Germinal center (tissue), 1 donor: ENCODE data around the gene VPS37C.
"Not testable (repeated sequence)": the region's sequence is repeated elsewhere in the genome, so short reads cannot be mapped to it uniquely, and the experiment has no call there.

Source experiments
- DNase-seq: peaks from one replicate; pipeline ENCODE4 v3.0.0; 2012; ENCODE audit warnings: mixed read lengths, low spot score

The VPS37C gene

GRCh38 chr11:61161190-61162091 is at the start of gene VPS37C:
TSS of gene VPS37C (minus strand) at chr11:61161426. CDS start at chr11:61138829, 22,597 bp downstream.
- DNase-seq, result peak; percentile 97

- DNase-seq, result not testable (repeated sequence)
Observed at GRCh38 chr11:61210629-61211028, 49.4 kb upstream of the VPS37C start.

- not testable (repeated sequence) for DNase-seq
Observed at GRCh38 chr11:61207636-61208310, 46.5 kb upstream of the VPS37C start.

- not testable (repeated sequence) for DNase-seq
Observed at GRCh38 chr11:61204502-61205059, 43.4 kb upstream of the VPS37C start.

- DNase-seq, result not testable (repeated sequence)
Observed at GRCh38 chr11:61203873-61204272, 42.6 kb upstream of the VPS37C start.

GRCh38 chr11:61202950-61203746 is 41.9 kb upstream of the VPS37C start, which contains the start of gene PGA3:
TSS of gene PGA3 (plus strand) at chr11:61203515. CDS start at chr11:61203565, 50 bp downstream.
- not testable (repeated sequence) for DNase-seq

GRCh38 chr11:61201476-61201875 is 40.2 kb upstream of the VPS37C start:
- DNase-seq, result no peak

GRCh38 chr11:61198948-61199523 is 37.8 kb upstream of the VPS37C start:
- no peak for DNase-seq

GRCh38 chr11:61198361-61198760 is 37.1 kb upstream of the VPS37C start:
- DNase-seq, result no peak

GRCh38 chr11:61195719-61196118 is 34.5 kb upstream of the VPS37C start:
- no peak for DNase-seq

- no peak for DNase-seq
Observed at GRCh38 chr11:61194981-61195695, 33.9 kb upstream of the VPS37C start.

- DNase-seq, result no peak
Observed at GRCh38 chr11:61194169-61194671, 33.0 kb upstream of the VPS37C start.

- DNase-seq, result no peak
Observed at GRCh38 chr11:61193596-61193995, 32.4 kb upstream of the VPS37C start.

GRCh38 chr11:61189933-61190332 is 28.7 kb upstream of the VPS37C start:
- no peak for DNase-seq

- peak; percentile 77 for DNase-seq
Observed at GRCh38 chr11:61187505-61188130, 26.4 kb upstream of the VPS37C start.

GRCh38 chr11:61186504-61186903 is 25.3 kb upstream of the VPS37C start:
- DNase-seq, result no peak

GRCh38 chr11:61183645-61184044 is 22.4 kb upstream of the VPS37C start:
- DNase-seq, result no peak

- no peak for DNase-seq
Observed at GRCh38 chr11:61181489-61181888, 20.3 kb upstream of the VPS37C start.

GRCh38 chr11:61180205-61180604 is 19.0 kb upstream of the VPS37C start:
- not testable (repeated sequence) for DNase-seq

GRCh38 chr11:61176446-61176845 is 15.2 kb upstream of the VPS37C start:
- no peak for DNase-seq
